HG02852 (cell line): ENCODE data around the gene ADAMTSL1.

Experiments
- ATAC-seq: cut with Tn5 transposase; IDR thresholded peaks from one replicate; pipeline ENCODE4 v1.9.1; 2021; ENCODE audit warnings: mild to moderate bottlenecking, moderate library complexity; ENCODE audit not compliant: unreplicated experiment

Gene ADAMTSL1

GRCh38 chr9:18466101-18466500 lies 7.9 kb upstream of the ADAMTSL1 start:
- ATAC-seq = no peak

- no peak for ATAC-seq
Observed at GRCh38 chr9:18467696-18468095, 6.3 kb upstream of the ADAMTSL1 start.

GRCh38 chr9:18472435-18472834 lies 1.5 kb upstream of the ADAMTSL1 start:
- ATAC-seq = no peak

GRCh38 chr9:18472841-18473251 lies 1.1 kb upstream of the ADAMTSL1 start:
- ATAC-seq = no peak

- no peak for ATAC-seq
Observed at GRCh38 chr9:18474783-18475182, 830 bp downstream of the ADAMTSL1 start.

GRCh38 chr9:18477121-18477660 lies 3.2 kb downstream of the ADAMTSL1 start:
- ATAC-seq = no peak

- no peak for ATAC-seq
Observed at GRCh38 chr9:18477719-18478118, 3.8 kb downstream of the ADAMTSL1 start.

- ATAC-seq = no peak
Observed at GRCh38 chr9:18478501-18479361, 4.8 kb downstream of the ADAMTSL1 start.

- ATAC-seq = no peak
Observed at GRCh38 chr9:18479405-18479804, 5.5 kb downstream of the ADAMTSL1 start.

GRCh38 chr9:18480662-18481093 lies 6.7 kb downstream of the ADAMTSL1 start:
- no peak for ATAC-seq

GRCh38 chr9:18482371-18482770 lies 8.4 kb downstream of the ADAMTSL1 start:
- no peak for ATAC-seq

GRCh38 chr9:18485714-18486113 lies 11.8 kb downstream of the ADAMTSL1 start:
- no peak for ATAC-seq

- no peak for ATAC-seq
Observed at GRCh38 chr9:18487611-18488010, 13.7 kb downstream of the ADAMTSL1 start.

GRCh38 chr9:18488886-18489285 lies 14.9 kb downstream of the ADAMTSL1 start:
- no peak for ATAC-seq

GRCh38 chr9:18489861-18490260 lies 15.9 kb downstream of the ADAMTSL1 start:
- no peak for ATAC-seq

- no peak for ATAC-seq
Observed at GRCh38 chr9:18490641-18491370, 16.9 kb downstream of the ADAMTSL1 start.

GRCh38 chr9:18492612-18493011 lies 18.7 kb downstream of the ADAMTSL1 start:
- ATAC-seq = no peak

GRCh38 chr9:18493451-18493993 lies 19.6 kb downstream of the ADAMTSL1 start:
- no peak for ATAC-seq

GRCh38 chr9:18495065-18495464 lies 21.1 kb downstream of the ADAMTSL1 start:
- no peak for ATAC-seq

- ATAC-seq = no peak
Observed at GRCh38 chr9:18496256-18497000, 22.5 kb downstream of the ADAMTSL1 start.

- ATAC-seq = no peak
Observed at GRCh38 chr9:18499062-18499461, 25.1 kb downstream of the ADAMTSL1 start.
